ENCODE data around the gene HPCAL4.

- TF ChIP-seq CTCF (IDR thresholded peaks at IDR 0.05; ENCODE audit: borderline replicate concordance, extremely low read depth, low read length, poor library complexity, severe bottlenecking) (no peak), EZH2 (IDR thresholded peaks at IDR 0.05; ENCODE audit: borderline replicate concordance, low read depth, low read length, severe bottlenecking) (no peak)
Measured at GRCh38 chr1:39632323-39632681, 58.9 kb downstream of the HPCAL4 start.
